IPS DF 6.9 (cell line): ENCODE results near the gene KRABD2.
"Not testable (repeated sequence)": the region's sequence is repeated elsewhere in the genome, so short reads cannot be mapped to it uniquely, and the experiment has no call there.

Source experiments
- DNase-seq: peaks from one replicate; pipeline ENCODE4 v3.0.0-alpha.2; 2013; ENCODE audit warnings: low read depth, low spot score
- H3K27ac ChIP-seq: one replicate; pipeline ENCODE4 v1.5.1; 2013; ENCODE audit warnings: low read length, control low read depth
- H3K27me3 ChIP-seq: 2 replicates; pipeline ENCODE4 v1.6.1; 2013; ENCODE audit warnings: mild to moderate bottlenecking, low read length; ENCODE audit not compliant: control insufficient read depth, insufficient read depth
- H3K36me3 ChIP-seq: 2 replicates; pipeline ENCODE4 v1.6.1; 2013; ENCODE audit warnings: low read length; ENCODE audit not compliant: control insufficient read depth, insufficient read depth
- H3K4me1 ChIP-seq: 2 replicates; pipeline ENCODE4 v1.6.1; 2013; ENCODE audit warnings: low read length; ENCODE audit not compliant: control insufficient read depth, insufficient read depth
- H3K4me3 ChIP-seq: 2 replicates; pipeline ENCODE4 v1.5.1; 2013; ENCODE audit warnings: mild to moderate bottlenecking, low read length
- H3K9me3 ChIP-seq: 2 replicates; pipeline ENCODE4 v1.6.1; 2013; ENCODE audit warnings: low read length, inconsistent platforms; ENCODE audit not compliant: control insufficient read depth, insufficient read depth
- WGBS: extraction: QIAGEN DNeasy Blood & Tissue Kit; methylation state at CpG from one replicate; pipeline ENCODE4 v1.1.7; 2013; ENCODE audit warnings: mixed read lengths, missing lambda C conversion rate; ENCODE audit not compliant: insufficient read length, insufficient coverage; 5-methylcytosine and 5-hydroxymethylcytosine counted together

Gene KRABD2

GRCh38 chr17:8362651-8363332 lies 13.7 kb downstream of the KRABD2 start:
- no peak overlapping the region for H3K4me3 ChIP-seq
- no peaks in the 10 kb centered on the region for H3K27me3 ChIP-seq
- H3K36me3 ChIP-seq, result 0 out of 2 replicates have a peak, but pooled peaks cover 2% of the 10 kb centered on the region
- no CpG with 5 or more reads among the region's 4 CpGs for WGBS
- peaks cover 2% of the 10 kb centered on the region; the same call in 1 of the 2 replicates for H3K4me1 ChIP-seq
- no peak overlapping the region for H3K27ac ChIP-seq
- H3K9me3 ChIP-seq, result no peaks in the 10 kb centered on the region
- no peak for DNase-seq

GRCh38 chr17:8360751-8361150 lies 15.8 kb downstream of the KRABD2 start:
- Histone ChIP-seq H3K9me3 (no peaks in the 10 kb centered on the region), H3K4me1 (peaks cover 2% of the 10 kb centered on the region; the same call in 1 of the 2 replicates), H3K27ac (no peak overlapping the region), H3K4me3 (no peak overlapping the region), H3K27me3 (no peaks in the 10 kb centered on the region), H3K36me3 (0 out of 2 replicates have a peak, but pooled peaks cover 2% of the 10 kb centered on the region)
- no peak for DNase-seq
- WGBS, result no CpG with 5 or more reads among the region's 3 CpGs

- WGBS, result no CpG with 5 or more reads among the region's 3 CpGs
- Histone ChIP-seq H3K4me3 (no peak overlapping the region), H3K27ac (no peak overlapping the region), H3K27me3 (no peaks in the 10 kb centered on the region), H3K9me3 (no peaks in the 10 kb centered on the region), H3K36me3 (0 out of 2 replicates have a peak, but pooled peaks cover 2% of the 10 kb centered on the region), H3K4me1 (peaks cover 2% of the 10 kb centered on the region; the same call in 1 of the 2 replicates)
- DNase-seq, result no peak
Observed at GRCh38 chr17:8360260-8360659, 16.2 kb downstream of the KRABD2 start.

DNA sequence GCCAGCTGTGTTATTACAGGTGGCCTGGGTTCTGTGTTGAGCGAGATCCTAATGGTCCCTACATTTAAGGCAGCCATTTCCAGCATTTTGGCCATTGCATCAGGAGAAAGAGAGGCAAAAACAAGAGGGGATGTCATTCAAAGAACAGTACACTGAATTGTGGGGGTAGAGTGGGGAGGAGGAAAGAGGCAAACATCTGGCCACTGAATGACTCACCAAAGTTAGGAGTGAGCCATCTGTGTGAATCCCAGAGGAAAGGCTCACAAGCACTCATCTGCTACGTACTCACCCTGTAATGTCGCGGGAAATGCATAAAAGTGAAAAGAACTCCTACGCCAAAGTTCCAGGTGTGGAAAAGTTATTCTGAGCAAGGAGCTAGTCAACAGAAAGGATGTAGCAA lies 16.7 kb downstream of the KRABD2 start:
- no CpG with 5 or more reads among the region's 5 CpGs for WGBS

DNA sequence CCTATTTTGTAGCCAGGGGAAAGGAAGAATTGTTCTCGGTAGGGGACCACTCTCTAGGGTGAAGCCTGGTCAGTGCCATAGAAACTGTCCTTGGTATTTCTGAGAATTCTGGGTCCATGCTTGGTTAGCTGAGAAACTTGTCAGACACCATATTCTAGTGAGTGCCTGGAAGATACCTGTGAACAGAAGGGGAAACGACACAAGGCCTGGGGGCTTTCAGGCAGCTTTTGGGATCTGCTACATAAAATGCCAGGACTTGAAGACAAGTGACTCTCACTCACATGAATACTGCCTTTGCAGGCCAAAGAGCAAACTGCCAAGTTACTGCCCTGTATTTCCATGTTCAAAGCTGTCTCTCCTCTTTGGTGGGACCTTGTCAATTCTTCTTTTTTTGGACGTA lies 18.6 kb downstream of the KRABD2 start:
- Histone ChIP-seq H3K27ac (no peak overlapping the region), H3K4me3 (no peak overlapping the region), H3K27me3 (no peaks in the 10 kb centered on the region), H3K9me3 (no peaks in the 10 kb centered on the region), H3K4me1 (peaks cover 2% of the 10 kb centered on the region; the same call in 1 of the 2 replicates), H3K36me3 (no peaks in the 10 kb centered on the region)
- DNase-seq, result no peak
- WGBS, result no CpG with 5 or more reads among the region's 3 CpGs

More for the DNA sequence above, 16.7 kb downstream of the KRABD2 start:
- Histone ChIP-seq H3K27ac (no peak overlapping the region), H3K4me1 (peaks cover 2% of the 10 kb centered on the region; the same call in 1 of the 2 replicates), H3K4me3 (no peak overlapping the region), H3K27me3 (no peaks in the 10 kb centered on the region), H3K36me3 (no peaks in the 10 kb centered on the region), H3K9me3 (no peaks in the 10 kb centered on the region)
- no peak for DNase-seq

GRCh38 chr17:8354236-8354635 lies 22.3 kb downstream of the KRABD2 start:
- no peak overlapping the region for H3K27ac ChIP-seq
- H3K36me3 ChIP-seq, result no peaks in the 10 kb centered on the region
- no peaks in the 10 kb centered on the region for H3K9me3 ChIP-seq
- no peaks in the 10 kb centered on the region for H3K27me3 ChIP-seq
- no peak overlapping the region for H3K4me3 ChIP-seq
- no CpG with 5 or more reads among the region's 8 CpGs for WGBS
- no peaks in the 10 kb centered on the region for H3K4me1 ChIP-seq
- DNase-seq, result no peak

DNA sequence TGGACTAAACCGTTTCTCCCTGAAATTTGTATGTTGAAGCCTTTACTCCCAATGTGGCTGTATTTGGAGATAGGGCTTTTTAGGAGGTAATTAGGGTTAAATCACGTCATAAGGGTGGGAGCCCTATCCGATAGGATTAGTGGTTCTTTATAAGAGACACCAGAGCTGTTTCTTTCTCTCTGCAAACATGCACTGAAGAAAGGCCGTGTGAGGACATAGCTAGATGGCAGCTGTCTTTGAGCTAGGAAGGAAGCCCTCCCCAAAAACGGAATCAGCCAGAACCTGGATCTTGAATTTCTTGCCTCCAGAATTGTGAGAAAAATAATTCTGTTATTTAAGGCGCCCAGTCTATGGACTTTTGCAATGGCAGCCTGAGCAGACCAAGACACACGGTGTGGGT lies 22.8 kb downstream of the KRABD2 start:
- no CpG with 5 or more reads among the region's 7 CpGs for WGBS
- no peak overlapping the region for H3K27ac ChIP-seq

DNA sequence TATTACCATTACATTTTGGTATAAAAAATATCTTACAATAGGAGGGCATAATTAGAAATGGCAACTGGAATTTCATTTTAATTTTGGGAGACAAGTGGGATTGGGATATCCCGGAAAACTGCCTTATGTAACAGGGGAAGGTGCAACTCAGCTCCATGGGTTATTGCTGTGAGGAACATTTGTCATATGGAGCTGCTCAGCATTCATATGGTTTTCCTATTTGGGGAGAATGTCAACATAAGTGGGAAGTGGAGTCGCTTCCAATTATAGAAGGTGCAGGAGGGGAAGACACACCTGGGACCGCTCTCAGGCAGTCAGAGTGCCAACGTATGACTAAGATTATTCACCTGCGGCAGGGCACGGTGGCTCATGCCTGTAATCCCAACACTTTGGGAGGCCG lies 26.2 kb downstream of the KRABD2 start:
- no peaks in the 10 kb centered on the region for H3K27me3 ChIP-seq
- no peak for DNase-seq
- no peaks in the 10 kb centered on the region for H3K4me1 ChIP-seq
- no peaks in the 10 kb centered on the region for H3K36me3 ChIP-seq
- no CpG with 5 or more reads among the region's 7 CpGs for WGBS
- no peaks in the 10 kb centered on the region for H3K9me3 ChIP-seq
- H3K27ac ChIP-seq, result no peak overlapping the region
- H3K4me3 ChIP-seq, result no peak overlapping the region

More for the DNA sequence above, 22.8 kb downstream of the KRABD2 start:
- Histone ChIP-seq H3K9me3 (no peaks in the 10 kb centered on the region), H3K4me3 (no peak overlapping the region), H3K27me3 (no peaks in the 10 kb centered on the region), H3K4me1 (no peaks in the 10 kb centered on the region), H3K36me3 (no peaks in the 10 kb centered on the region)
- no peak for DNase-seq

DNA sequence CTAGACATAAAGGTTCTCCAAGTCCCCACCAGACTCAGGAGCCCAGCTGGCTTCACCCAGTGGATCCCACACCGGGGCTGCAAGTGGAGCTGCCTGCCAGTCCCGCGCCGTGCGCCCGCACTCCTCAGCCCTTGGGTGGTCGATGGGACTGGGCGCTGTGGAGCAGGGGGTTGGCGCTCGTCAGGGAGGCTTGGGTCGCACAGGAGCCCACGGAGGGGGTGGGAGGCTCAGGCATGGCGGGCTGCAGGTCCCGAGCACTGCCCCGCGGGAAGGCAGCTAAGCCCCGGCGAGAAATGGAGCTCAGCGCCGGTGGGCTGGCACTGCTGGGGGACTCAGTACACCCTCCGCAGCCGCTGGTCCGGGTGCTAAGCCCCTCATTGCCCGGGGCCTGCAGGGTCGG lies 29.5 kb downstream of the KRABD2 start:
- no CpG with 5 or more reads among the region's 25 CpGs for WGBS

DNA sequence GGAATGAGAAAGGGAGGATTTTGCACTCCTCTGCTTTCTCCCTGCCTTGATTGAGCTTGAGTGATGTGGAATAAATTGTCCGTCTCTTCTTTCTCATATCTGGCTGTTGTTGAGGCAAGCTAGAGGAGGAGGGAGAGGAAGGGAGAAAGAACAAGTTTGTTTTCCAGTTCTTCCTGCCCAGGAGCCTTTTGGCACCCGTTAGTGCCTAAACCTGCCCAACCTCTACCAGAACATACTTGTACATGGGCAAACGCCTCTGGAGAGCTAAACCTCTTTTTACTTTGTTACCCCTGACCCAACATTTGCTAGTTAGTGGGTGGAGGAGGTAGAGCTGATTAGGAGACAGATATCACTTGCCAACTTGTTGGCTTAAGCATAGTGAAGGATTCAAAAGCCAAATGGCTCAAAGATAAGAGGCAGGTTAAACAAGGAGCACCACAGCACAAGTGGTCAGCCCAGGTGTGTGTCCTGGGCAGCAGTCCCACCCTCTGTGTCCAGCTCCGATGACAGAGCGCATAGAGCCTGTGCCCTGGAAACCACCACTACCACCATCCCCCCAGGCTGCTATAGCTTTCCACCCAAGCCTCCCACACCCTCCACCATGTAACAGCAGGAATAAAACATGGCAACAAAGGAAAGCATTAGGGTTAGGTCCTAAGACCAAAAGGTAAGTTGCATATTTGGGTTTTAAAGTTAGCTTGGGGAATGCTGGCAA lies 30.4 kb downstream of the KRABD2 start:
- no CpG with 5 or more reads among the region's 5 CpGs for WGBS
- DNase-seq, result no peak
- H3K4me3 ChIP-seq, result no peak overlapping the region
- H3K36me3 ChIP-seq, result no peaks in the 10 kb centered on the region
- H3K9me3 ChIP-seq, result no peaks in the 10 kb centered on the region
- no peaks in the 10 kb centered on the region for H3K4me1 ChIP-seq
- no peak overlapping the region for H3K27ac ChIP-seq
- no peaks in the 10 kb centered on the region for H3K27me3 ChIP-seq

More for the DNA sequence above, 29.5 kb downstream of the KRABD2 start:
- H3K27ac ChIP-seq, H3K27me3 ChIP-seq, H3K4me3 ChIP-seq, H3K9me3 ChIP-seq, H3K36me3 ChIP-seq, H3K4me1 ChIP-seq, DNase-seq: not testable (repeated sequence)
